Upper lobe of right lung (tissue), 1 donor: Measurements from ENCODE around the gene TM9SF4. TPM values are rescaled to one million over a fixed set of nuclear protein-coding genes. Genes with fewer than 3 reads are reported as not detected.

Experiments used
- ATAC-seq: fragments of 200-7000 bp; cut with Tn5 transposase; one replicate; pipeline ENCODE4 v1.9.1; 2020; ENCODE audit warnings: mild to moderate bottlenecking, moderate library complexity
- DNase-seq: peaks from one replicate; pipeline ENCODE4 v3.0.0-alpha.2; 2020
- H3K27ac ChIP-seq: fragments of 200-600 bp; one replicate; pipeline ENCODE4 v1.8.0; 2022
- H3K27me3 ChIP-seq: fragments of 200-600 bp; one replicate; pipeline ENCODE4 v1.8.0; 2022; ENCODE audit warnings: mild to moderate bottlenecking
- H3K36me3 ChIP-seq: fragments of 200-600 bp; one replicate; pipeline ENCODE4 v1.8.0; 2022
- H3K4me1 ChIP-seq: fragments of 200-600 bp; one replicate; pipeline ENCODE4 v1.8.0; 2022
- H3K4me3 ChIP-seq: fragments of 200-600 bp; one replicate; pipeline ENCODE4 v1.8.0; 2022; ENCODE audit warnings: mild to moderate bottlenecking
- H3K9me3 ChIP-seq: fragments of 200-600 bp; one replicate; pipeline ENCODE4 v1.8.0; 2022
- intact Hi-C: fragments of 100-400 bp; cut with DNase I; formaldehyde crosslinking; loops from one replicate; pipeline ENCODE4 v1.11.0; 2022
- total RNA-seq: library from RNA; stranded (reverse); fragmentation: NEBNext Ultra II Directional; extraction: Animal tissue kit (Norgen Biotek cat#: 25700); gene quantifications from one replicate; pipeline ENCODE4 v1.2.1, GENCODE V29; 2021
- TF ChIP-seq, protein P1 (sequence below): fragments of 200-600 bp; IDR thresholded peaks from one replicate; pipeline ENCODE4 v1.8.0; 2022; ENCODE audit warnings: antibody characterized with exemption
- donor health status: DM: no; HTN: yes; CAD: no; lungs with severe emphysema.

The TM9SF4 gene
- total RNA-seq, 1 donor from 2014 or later, result 49.2 TPM

DNA sequence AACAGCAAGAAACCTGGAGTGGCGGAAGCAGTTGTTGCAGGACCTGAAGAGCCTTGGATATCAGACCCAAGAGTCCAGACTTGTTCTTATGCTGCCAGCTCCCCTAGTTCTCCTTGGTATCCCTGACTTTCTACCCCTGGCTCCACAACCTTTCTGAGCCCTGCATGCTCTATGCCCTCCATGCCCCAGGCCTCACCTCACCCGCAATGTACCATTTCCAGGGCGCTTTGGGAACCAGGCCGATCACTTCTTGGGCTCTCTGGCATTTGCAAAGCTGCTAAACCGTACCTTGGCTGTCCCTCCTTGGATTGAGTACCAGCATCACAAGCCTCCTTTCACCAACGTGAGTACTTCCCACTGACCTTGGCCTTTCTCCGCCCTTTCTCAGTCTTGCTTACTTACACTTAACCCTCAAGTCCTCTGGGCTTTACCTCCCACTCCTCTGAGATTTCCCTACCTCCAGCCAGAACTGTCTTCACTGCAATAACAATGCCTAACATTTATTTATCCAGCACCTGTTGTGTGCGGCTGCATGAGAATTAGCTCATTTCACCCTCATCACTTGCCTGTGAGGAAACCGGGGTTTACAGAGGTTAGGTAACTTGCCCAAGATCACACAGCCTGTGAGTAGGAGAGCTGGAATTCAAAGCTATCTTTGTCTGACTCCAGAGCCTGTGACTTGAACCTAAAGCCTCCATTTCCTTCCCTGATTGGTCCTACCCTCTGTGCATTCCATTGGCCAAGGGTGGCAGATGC, 100.5 kb downstream of the TM9SF4 start:
- TF ChIP-seq, protein P1, sequence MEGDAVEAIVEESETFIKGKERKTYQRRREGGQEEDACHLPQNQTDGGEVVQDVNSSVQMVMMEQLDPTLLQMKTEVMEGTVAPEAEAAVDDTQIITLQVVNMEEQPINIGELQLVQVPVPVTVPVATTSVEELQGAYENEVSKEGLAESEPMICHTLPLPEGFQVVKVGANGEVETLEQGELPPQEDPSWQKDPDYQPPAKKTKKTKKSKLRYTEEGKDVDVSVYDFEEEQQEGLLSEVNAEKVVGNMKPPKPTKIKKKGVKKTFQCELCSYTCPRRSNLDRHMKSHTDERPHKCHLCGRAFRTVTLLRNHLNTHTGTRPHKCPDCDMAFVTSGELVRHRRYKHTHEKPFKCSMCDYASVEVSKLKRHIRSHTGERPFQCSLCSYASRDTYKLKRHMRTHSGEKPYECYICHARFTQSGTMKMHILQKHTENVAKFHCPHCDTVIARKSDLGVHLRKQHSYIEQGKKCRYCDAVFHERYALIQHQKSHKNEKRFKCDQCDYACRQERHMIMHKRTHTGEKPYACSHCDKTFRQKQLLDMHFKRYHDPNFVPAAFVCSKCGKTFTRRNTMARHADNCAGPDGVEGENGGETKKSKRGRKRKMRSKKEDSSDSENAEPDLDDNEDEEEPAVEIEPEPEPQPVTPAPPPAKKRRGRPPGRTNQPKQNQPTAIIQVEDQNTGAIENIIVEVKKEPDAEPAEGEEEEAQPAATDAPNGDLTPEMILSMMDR, result no peak
- H3K27me3 ChIP-seq, result no peaks in the 10 kb centered on the region
- H3K36me3 ChIP-seq, result peaks cover 29% of the 10 kb centered on the region
- H3K4me1 ChIP-seq, result peaks cover 30% of the 10 kb centered on the region
- intact Hi-C loops, result no loop called here
- no peaks in the 10 kb centered on the region for H3K9me3 ChIP-seq
- DNase-seq (no peak), ATAC-seq (no peak)
- H3K4me3 ChIP-seq, result no peak overlapping the region
- H3K27ac ChIP-seq, result no peak overlapping the region

DNA sequence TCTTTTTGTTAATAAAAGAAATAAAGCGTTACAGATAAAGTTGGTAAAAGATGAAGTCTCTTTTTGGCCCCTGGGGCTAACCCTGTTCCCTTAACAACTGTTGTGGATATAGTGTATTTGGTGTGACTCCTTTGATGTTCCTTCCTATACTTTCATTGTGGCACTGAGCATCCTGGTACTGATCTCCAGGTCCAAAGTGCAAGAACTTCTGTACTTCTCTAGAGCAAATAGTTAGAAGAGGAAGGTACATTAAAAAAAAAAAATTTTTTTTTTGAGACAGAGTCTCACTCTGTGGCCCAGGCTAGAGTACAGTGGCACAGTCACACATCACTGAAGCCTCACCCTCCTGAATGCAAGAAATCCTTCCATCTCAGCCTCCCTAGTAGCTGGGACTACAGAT, 104.4 kb downstream of the TM9SF4 start:
- Histone ChIP-seq H3K4me3 (no peak overlapping the region), H3K27me3 (no peaks in the 10 kb centered on the region), H3K9me3 (no peaks in the 10 kb centered on the region), H3K36me3 (peaks cover 65% of the 10 kb centered on the region), H3K27ac (no peak overlapping the region), H3K4me1 (peaks cover 5% of the 10 kb centered on the region)
- intact Hi-C loops, result no loop called here
- TF ChIP-seq, protein P1, result no peak
- ATAC-seq (no peak), DNase-seq (no peak)

DNA sequence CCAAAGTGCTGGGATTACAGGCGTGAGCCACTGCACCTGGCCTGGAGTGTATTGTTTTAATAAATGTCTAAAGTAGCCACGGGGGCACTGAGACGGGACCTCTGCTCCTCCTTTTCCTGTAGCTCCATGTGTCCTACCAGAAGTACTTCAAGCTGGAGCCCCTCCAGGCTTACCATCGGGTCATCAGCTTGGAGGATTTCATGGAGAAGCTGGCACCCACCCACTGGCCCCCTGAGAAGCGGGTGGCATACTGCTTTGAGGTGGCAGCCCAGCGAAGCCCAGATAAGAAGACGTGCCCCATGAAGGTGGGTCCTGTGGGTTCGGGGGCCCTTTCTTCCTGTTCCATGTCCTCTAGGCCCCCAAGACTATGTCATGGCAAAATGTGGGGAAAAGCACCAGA, 105.6 kb downstream of the TM9SF4 start:
- no peak for ATAC-seq
- Histone ChIP-seq H3K9me3 (no peaks in the 10 kb centered on the region), H3K36me3 (peaks cover 68% of the 10 kb centered on the region), H3K4me3 (no peak overlapping the region), H3K27ac (no peak overlapping the region), H3K4me1 (no peaks in the 10 kb centered on the region), H3K27me3 (no peaks in the 10 kb centered on the region)
- DNase-seq, result no peak
- TF ChIP-seq, protein P1, result no peak
- intact Hi-C loops, result no loop called here

DNA sequence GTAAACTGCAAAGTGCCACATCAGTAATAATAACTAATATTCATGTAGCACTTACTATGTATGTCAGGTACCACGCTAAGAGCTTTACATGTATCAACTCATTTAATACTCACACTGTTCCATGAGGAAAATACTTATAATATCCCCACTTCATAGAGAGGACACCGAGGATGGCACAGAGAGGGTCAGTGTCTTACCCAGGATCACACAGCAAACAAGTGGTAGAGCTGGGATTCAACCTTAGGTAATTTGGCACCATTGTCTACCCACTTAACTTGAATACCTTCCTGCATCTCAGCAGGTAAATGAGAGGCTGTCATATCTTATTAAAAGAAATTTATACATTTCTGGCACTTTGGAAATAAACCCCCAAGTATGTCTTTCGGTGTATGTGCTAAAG, 106.2 kb downstream of the TM9SF4 start:
- Histone ChIP-seq H3K36me3 (peaks cover 71% of the 10 kb centered on the region), H3K4me3 (no peak overlapping the region)
- intact Hi-C loops, result no loop called here

DNA sequence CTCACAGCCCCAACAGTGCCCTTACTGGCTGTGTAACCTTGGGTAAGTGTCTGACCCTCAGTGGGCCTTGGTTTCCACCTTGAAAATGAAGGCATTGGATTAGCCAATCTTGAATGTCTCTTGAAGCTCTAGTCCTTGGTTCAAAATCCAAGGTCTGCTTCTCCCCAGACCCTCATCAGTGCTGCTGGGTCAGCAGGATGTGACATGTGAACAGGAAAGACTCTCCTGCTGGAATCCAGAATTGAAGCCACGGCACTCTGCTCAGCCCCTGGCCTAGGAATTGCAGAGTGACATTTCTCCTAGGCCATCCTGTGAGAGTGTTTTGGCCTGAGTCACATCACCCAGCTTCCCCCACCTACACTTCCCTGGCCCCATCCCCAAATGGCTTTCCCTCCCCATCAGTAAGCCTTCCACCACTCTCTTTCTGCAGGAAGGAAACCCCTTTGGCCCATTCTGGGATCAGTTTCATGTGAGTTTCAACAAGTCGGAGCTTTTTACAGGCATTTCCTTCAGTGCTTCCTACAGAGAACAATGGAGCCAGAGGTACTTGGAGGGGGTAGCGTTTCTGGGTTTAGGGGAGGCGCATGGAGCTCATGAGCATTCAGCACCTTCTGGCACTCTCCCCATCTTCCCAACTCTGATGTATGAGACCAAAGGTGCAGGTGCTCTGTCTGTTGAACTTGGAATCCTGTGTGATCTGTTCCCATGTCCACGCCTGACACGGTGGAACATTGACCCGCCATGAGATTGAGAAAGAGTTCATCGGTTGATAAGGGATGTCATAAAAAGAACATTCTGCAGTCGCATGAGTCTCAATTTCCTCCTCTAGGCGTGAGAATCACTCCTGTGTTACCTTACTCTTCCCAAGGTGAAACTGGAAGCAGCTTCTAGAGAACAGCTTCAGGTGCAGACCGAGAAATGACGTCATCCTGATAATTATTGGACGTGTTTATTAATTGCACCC, 106.9 kb downstream of the TM9SF4 start:
- no peaks in the 10 kb centered on the region for H3K27me3 ChIP-seq
- H3K27ac ChIP-seq, result no peak overlapping the region
- TF ChIP-seq, protein P1, result no peak
- H3K4me1 ChIP-seq, result no peaks in the 10 kb centered on the region
- ATAC-seq (no peak), DNase-seq (no peak)
- no peak overlapping the region for H3K4me3 ChIP-seq
- H3K36me3 ChIP-seq, result peaks cover 71% of the 10 kb centered on the region
- intact Hi-C loops, result no loop called here
- no peaks in the 10 kb centered on the region for H3K9me3 ChIP-seq

More for the DNA sequence above, 106.2 kb downstream of the TM9SF4 start:
- ATAC-seq (no peak), DNase-seq (no peak)
- no peak overlapping the region for H3K27ac ChIP-seq
- no peaks in the 10 kb centered on the region for H3K9me3 ChIP-seq
- no peaks in the 10 kb centered on the region for H3K27me3 ChIP-seq
- no peaks in the 10 kb centered on the region for H3K4me1 ChIP-seq
- TF ChIP-seq, protein P1, result no peak

Other genes starting within 250 kb of the TM9SF4 start
- 2.4 TPM for gene DUSP15, start 239.2 kb upstream of the TM9SF4 start, total RNA-seq
- gene TTLL9, start 239.1 kb upstream of the TM9SF4 start, total RNA-seq, result 0.49 TPM
- gene PDRG1, start 157.7 kb upstream of the TM9SF4 start, total RNA-seq, result 8.0 TPM
- 0.09 TPM for gene XKR7, start 141.6 kb upstream of the TM9SF4 start, total RNA-seq
- gene CCM2L, start 99.3 kb upstream of the TM9SF4 start, total RNA-seq, result 23.2 TPM
- 49.0 TPM for gene HCK, start 57.5 kb upstream of the TM9SF4 start, total RNA-seq
- gene PLAGL2, start 98.0 kb downstream of the TM9SF4 start, total RNA-seq, result 15.9 TPM
- gene POFUT1, start 98.2 kb downstream of the TM9SF4 start, total RNA-seq, result 31.5 TPM
- gene KIF3B, start 167.9 kb downstream of the TM9SF4 start, total RNA-seq, result 29.0 TPM
- gene ASXL1, start 248.6 kb downstream of the TM9SF4 start, total RNA-seq, result 79.1 TPM